ENCODE data around the gene KTN1. TPM values are rescaled to one million over a fixed set of nuclear protein-coding genes. Genes with fewer than 3 reads are reported as not detected.

KTN1 gene
- total RNA-seq, 2 donors from 2014 or later: 149 to 264 TPM

- Histone ChIP-seq H3K27ac (no peak overlapping the region), H3K27me3 (no peaks in the 10 kb centered on the region), H3K4me3 (no peak overlapping the region), H3K36me3 (peaks cover 1% of the 10 kb centered on the region), H3K4me1 (no peaks in the 10 kb centered on the region), H3K9ac (ENCODE audit: low read depth in 2 of 2, low read length in 2 of 2) (no peak overlapping the region), H3K9me3 (no peaks in the 10 kb centered on the region)
- DNase-seq: no peak
- TF ChIP-seq, protein P1, sequence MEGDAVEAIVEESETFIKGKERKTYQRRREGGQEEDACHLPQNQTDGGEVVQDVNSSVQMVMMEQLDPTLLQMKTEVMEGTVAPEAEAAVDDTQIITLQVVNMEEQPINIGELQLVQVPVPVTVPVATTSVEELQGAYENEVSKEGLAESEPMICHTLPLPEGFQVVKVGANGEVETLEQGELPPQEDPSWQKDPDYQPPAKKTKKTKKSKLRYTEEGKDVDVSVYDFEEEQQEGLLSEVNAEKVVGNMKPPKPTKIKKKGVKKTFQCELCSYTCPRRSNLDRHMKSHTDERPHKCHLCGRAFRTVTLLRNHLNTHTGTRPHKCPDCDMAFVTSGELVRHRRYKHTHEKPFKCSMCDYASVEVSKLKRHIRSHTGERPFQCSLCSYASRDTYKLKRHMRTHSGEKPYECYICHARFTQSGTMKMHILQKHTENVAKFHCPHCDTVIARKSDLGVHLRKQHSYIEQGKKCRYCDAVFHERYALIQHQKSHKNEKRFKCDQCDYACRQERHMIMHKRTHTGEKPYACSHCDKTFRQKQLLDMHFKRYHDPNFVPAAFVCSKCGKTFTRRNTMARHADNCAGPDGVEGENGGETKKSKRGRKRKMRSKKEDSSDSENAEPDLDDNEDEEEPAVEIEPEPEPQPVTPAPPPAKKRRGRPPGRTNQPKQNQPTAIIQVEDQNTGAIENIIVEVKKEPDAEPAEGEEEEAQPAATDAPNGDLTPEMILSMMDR (IDR thresholded peaks at IDR 0.05): no peak
- intact Hi-C loops (cut with DNase I): no loop called here
These were observed 61.9 kb downstream of the KTN1 start for GRCh38 chr14:55641954-55642353.

DNA sequence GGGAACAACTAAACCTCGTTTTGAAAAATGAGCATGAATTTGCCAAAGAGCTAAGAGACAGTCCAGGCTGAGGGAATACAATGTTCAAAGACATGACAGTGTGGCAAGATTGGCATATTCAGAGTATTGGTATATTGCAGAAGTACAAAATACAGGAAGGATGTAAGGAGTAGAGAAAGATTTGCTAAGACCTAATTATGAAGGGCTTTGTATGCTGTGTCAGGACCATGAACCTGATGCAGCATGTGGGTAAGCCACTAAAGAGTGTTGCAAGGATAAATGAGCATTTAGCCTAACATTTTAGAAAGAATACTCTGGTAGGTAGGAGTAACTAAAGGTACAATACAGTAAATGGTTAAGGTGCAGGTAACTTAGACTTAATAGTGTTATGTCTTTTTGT, 65.1 kb downstream of the KTN1 start:
- Histone ChIP-seq H3K27me3 (no peaks in the 10 kb centered on the region), H3K36me3 (no peaks in the 10 kb centered on the region), H3K4me1 (no peaks in the 10 kb centered on the region), H3K9ac (ENCODE audit: low read depth in 2 of 2, low read length in 2 of 2) (no peak overlapping the region), H3K9me3 (no peaks in the 10 kb centered on the region), H3K4me3 (no peak overlapping the region), H3K27ac (no peak overlapping the region)
- intact Hi-C loops (cut with DNase I): no loop called here
- TF ChIP-seq, protein P1 (IDR thresholded peaks at IDR 0.05): no peak
- no peak for DNase-seq

DNA sequence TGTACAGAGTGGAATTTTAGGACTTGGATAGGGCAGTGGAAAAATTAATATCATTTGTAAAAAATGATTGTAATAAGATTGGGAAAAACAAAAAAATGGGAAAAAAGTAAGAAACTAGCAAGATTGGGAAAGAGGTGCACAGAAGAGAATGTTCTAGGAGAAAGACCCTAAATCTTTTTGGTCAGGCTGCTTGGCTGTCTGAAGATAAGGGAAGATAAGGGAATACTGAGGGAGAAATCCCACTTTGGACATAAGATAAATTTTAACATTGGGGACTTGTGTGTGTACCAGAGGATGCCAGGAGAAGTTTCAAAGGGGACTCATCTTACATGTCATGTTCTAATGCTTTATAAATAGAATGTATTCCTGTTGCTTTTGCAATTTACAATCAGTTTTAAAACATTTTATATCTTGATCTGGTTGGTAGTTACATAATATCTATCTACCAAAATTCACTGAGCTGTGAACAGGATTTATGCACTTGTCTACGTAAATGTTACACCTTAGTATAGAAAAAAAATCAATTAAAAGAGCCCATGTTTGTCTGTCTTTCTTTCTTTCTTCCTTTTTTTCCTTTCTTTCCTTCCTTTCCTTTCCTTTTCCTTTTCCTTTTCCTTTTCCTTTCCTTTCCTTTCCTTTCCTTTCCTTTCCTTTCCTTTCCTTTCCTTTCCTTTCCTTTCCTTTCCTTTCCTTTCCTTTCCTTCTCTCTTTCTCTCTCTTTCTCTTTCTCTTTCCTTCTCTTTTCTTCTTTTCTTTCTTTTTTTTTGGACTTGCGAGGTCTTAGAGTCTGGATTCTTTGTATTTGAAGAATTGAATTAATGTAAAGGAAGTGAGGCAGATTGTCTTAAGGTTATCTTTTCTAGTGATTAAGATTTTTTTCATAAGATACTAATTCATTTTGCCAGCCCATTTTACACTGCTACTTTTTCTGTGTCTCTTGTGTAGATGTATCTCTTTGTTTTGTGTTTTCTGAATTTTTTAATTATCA, 66.1 kb downstream of the KTN1 start:
- H3K4me3 ChIP-seq: no peak overlapping the region
- no peak overlapping the region for H3K9ac ChIP-seq (ENCODE audit: low read depth in 2 of 2, low read length in 2 of 2)
- no peaks in the 10 kb centered on the region for H3K27me3 ChIP-seq
- H3K4me1 ChIP-seq: no peaks in the 10 kb centered on the region
- no peak for DNase-seq
- H3K27ac ChIP-seq: no peak overlapping the region
- TF ChIP-seq, protein P1 (IDR thresholded peaks at IDR 0.05): no peak
- H3K9me3 ChIP-seq: no peaks in the 10 kb centered on the region
- H3K36me3 ChIP-seq: no peaks in the 10 kb centered on the region
- intact Hi-C loops (cut with DNase I): no loop called here

- intact Hi-C loops (cut with DNase I): no loop called here
- Histone ChIP-seq H3K36me3 (no peaks in the 10 kb centered on the region), H3K27me3 (no peaks in the 10 kb centered on the region), H3K9ac (ENCODE audit: low read depth in 2 of 2, low read length in 2 of 2) (no peak overlapping the region), H3K4me3 (no peak overlapping the region), H3K27ac (no peak overlapping the region), H3K9me3 (no peaks in the 10 kb centered on the region), H3K4me1 (no peaks in the 10 kb centered on the region)
- no peak for DNase-seq
- TF ChIP-seq, protein P1 (IDR thresholded peaks at IDR 0.05): no peak
These were observed 71.0 kb downstream of the KTN1 start for GRCh38 chr14:55650992-55651391.

DNA sequence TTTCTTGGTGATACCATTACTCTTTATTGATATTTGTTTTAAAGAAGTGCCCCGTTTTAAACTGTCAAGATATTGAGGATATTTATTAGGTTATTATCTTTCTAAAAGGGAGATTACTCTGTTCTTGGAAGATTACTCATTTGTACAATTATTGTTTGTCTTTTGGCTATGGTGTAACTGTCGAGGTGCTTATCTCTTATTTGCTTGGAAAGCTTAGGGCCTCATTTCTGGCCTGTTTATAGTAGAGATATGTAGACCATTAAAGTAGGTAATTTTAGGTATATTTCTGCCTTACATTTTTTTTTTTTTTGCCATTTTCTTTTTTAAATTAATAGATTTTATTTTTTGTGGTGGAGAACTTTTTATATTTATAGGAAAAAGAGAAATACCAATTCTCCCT, 74.2 kb downstream of the KTN1 start:
- no peak for DNase-seq
- no peak overlapping the region for H3K27ac ChIP-seq
- H3K9me3 ChIP-seq: no peaks in the 10 kb centered on the region
- H3K27me3 ChIP-seq: no peaks in the 10 kb centered on the region
- intact Hi-C loops (cut with DNase I): no loop called here
- no peaks in the 10 kb centered on the region for H3K4me1 ChIP-seq
- TF ChIP-seq, protein P1 (IDR thresholded peaks at IDR 0.05): no peak
- no peak overlapping the region for H3K9ac ChIP-seq (ENCODE audit: low read depth in 2 of 2, low read length in 2 of 2)
- no peak overlapping the region for H3K4me3 ChIP-seq
- H3K36me3 ChIP-seq: peaks cover 7% of the 10 kb centered on the region

Measured in colonic mucosa (tissue), 4 donors.